Neural crest cell (in vitro differentiated cells): ENCODE results near the gene TAAR5. TPM values are rescaled to one million over a fixed set of nuclear protein-coding genes. Genes with fewer than 3 reads are reported as not detected.
"Not testable (repeated sequence)": the region's sequence is repeated elsewhere in the genome, so short reads cannot be mapped to it uniquely, and the experiment has no call there.

Source experiments
- DNase-seq: peaks from one replicate; pipeline ENCODE4 v3.0.0; 2021; ENCODE audit warnings: low read depth, mixed read lengths, low spot score
- H3K27ac Mint-ChIP-seq: one replicate; pipeline ENCODE4 v1.8.0; 2021; ENCODE audit warnings: mild to moderate bottlenecking, mixed read lengths; ENCODE audit not compliant: unreplicated experiment
- H3K27me3 Mint-ChIP-seq: 2 replicates; pipeline ENCODE4 v1.8.0; 2021; ENCODE audit warnings: low read depth, mild to moderate bottlenecking, mixed read lengths
- H3K36me3 Mint-ChIP-seq: 2 replicates; pipeline ENCODE4 v1.8.0; 2021; ENCODE audit warnings: low read depth, mild to moderate bottlenecking, mixed read lengths
- H3K4me1 Mint-ChIP-seq: 2 replicates; pipeline ENCODE4 v1.8.0; 2021; ENCODE audit warnings: mixed read lengths
- H3K4me3 Mint-ChIP-seq: one replicate; pipeline ENCODE4 v1.8.0; 2021; ENCODE audit warnings: mild to moderate bottlenecking, mixed read lengths
- H3K9me3 Mint-ChIP-seq: 2 replicates; pipeline ENCODE4 v1.8.0; 2021; ENCODE audit warnings: mixed read lengths
- total RNA-seq: library from RNA; stranded (reverse); gene quantifications from 2 replicates; pipeline ENCODE4 v1.2.1, GENCODE V29; 2021
- TF ChIP-seq, protein P1 (sequence below): fragments of 200-600 bp; sonication (generic); conservative IDR thresholded peaks from 2 replicates; pipeline ENCODE4 v1.5.0; 2021; ENCODE audit warnings: antibody characterized with exemption, mild to moderate bottlenecking

Gene TAAR5
- total RNA-seq, 1 donor from 2014 or later: not detected

GRCh38 chr6:132569170-132569569 lies 20.4 kb downstream of the TAAR5 start:
- H3K36me3 Mint-ChIP-seq: no peaks in the 10 kb centered on the region
- no peaks in the 10 kb centered on the region for H3K9me3 Mint-ChIP-seq
- no peak overlapping the region for H3K4me3 Mint-ChIP-seq
- peaks cover 14% of the 10 kb centered on the region for H3K4me1 Mint-ChIP-seq
- no peaks in the 10 kb centered on the region for H3K27me3 Mint-ChIP-seq
- H3K27ac Mint-ChIP-seq: no peak overlapping the region
- no peak for DNase-seq
- TF ChIP-seq, protein P1, sequence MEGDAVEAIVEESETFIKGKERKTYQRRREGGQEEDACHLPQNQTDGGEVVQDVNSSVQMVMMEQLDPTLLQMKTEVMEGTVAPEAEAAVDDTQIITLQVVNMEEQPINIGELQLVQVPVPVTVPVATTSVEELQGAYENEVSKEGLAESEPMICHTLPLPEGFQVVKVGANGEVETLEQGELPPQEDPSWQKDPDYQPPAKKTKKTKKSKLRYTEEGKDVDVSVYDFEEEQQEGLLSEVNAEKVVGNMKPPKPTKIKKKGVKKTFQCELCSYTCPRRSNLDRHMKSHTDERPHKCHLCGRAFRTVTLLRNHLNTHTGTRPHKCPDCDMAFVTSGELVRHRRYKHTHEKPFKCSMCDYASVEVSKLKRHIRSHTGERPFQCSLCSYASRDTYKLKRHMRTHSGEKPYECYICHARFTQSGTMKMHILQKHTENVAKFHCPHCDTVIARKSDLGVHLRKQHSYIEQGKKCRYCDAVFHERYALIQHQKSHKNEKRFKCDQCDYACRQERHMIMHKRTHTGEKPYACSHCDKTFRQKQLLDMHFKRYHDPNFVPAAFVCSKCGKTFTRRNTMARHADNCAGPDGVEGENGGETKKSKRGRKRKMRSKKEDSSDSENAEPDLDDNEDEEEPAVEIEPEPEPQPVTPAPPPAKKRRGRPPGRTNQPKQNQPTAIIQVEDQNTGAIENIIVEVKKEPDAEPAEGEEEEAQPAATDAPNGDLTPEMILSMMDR: no peak

- Mint-ChIP-seq H3K36me3 (no peaks in the 10 kb centered on the region), H3K27me3 (no peaks in the 10 kb centered on the region), H3K4me1 (peaks cover 14% of the 10 kb centered on the region), H3K9me3 (no peaks in the 10 kb centered on the region), H3K27ac (no peak overlapping the region), H3K4me3 (no peak overlapping the region)
- TF ChIP-seq, protein P1: no peak
- DNase-seq: no peak
These were observed 20.9 kb downstream of the TAAR5 start for GRCh38 chr6:132568611-132569010.

- Mint-ChIP-seq H3K36me3 (no peaks in the 10 kb centered on the region), H3K27ac (no peak overlapping the region), H3K4me1 (peaks cover 14% of the 10 kb centered on the region), H3K9me3 (no peaks in the 10 kb centered on the region), H3K27me3 (no peaks in the 10 kb centered on the region), H3K4me3 (no peak overlapping the region)
- TF ChIP-seq, protein P1: no peak
- DNase-seq: no peak
These were observed 22.0 kb downstream of the TAAR5 start for GRCh38 chr6:132567566-132567965.

DNA sequence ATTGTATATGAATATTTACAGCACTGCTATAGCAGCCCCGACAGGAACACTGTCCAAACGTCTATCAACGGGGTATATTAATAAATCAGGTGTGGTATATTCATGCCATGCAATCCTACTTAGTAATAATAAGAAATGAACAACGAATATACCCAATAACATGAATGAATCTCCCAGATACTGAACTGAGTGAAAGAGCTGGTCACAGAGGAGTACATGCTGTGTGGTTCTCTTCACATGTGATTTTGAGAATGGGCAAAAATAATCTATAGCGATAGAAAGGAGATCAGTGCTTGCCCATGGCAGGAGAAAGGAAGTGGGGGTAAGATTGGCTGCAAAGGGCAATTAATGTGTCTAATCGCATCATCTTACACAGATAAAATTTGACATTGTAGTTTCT lies 23.1 kb downstream of the TAAR5 start:
- Mint-ChIP-seq H3K4me1 (peaks cover 14% of the 10 kb centered on the region), H3K27me3 (no peaks in the 10 kb centered on the region), H3K9me3 (no peaks in the 10 kb centered on the region), H3K27ac (no peak overlapping the region), H3K36me3 (no peaks in the 10 kb centered on the region), H3K4me3 (no peak overlapping the region)
- DNase-seq: no peak
- TF ChIP-seq, protein P1: no peak

DNA sequence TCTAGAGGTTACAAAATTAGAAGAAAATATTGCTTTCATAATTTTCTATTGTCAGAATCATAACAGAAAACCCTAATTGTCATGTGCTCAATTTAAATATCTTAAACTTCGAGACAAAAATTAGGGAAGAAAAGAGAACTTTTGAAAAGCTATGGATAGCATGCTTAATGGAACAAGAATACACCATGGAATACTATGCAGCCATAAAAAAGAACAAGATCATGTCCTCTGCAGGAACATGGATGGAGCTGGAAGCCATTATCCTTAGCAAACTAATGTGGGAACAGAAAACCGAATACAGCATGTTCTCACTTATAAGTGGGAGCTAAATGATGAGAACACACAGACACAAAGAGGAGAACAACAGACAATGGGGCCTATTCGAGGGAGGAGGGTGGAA lies 29.5 kb downstream of the TAAR5 start:
- not testable (repeated sequence) for DNase-seq, H3K36me3 Mint-ChIP-seq, H3K4me3 Mint-ChIP-seq, H3K27me3 Mint-ChIP-seq, H3K9me3 Mint-ChIP-seq, H3K4me1 Mint-ChIP-seq, H3K27ac Mint-ChIP-seq

- no peak within 1 kb of the TSS for H3K27ac Mint-ChIP-seq
- TF ChIP-seq, protein P1: no peak
- H3K9me3 Mint-ChIP-seq: no peaks in the 10 kb centered on the region
- DNase-seq: no peak
- H3K4me1 Mint-ChIP-seq: no peaks in the 10 kb centered on the region
- H3K27me3 Mint-ChIP-seq: no peaks in the 10 kb centered on the region
- H3K36me3 Mint-ChIP-seq: no peaks in the 10 kb centered on the region
- no peak within 1 kb of the TSS for H3K4me3 Mint-ChIP-seq
These were observed 37.2 kb downstream of the TAAR5 start, which contains the start of gene TAAR8 for GRCh38 chr6:132552372-132552771. Gene TAAR8 (plus strand): TSS chr6:132552672. CDS start chr6:132552693, 21 bp downstream.
